ENCODE results near the gene SLC38A2. TPM values are rescaled to one million over a fixed set of nuclear protein-coding genes. Genes with fewer than 3 reads are reported as not detected.
"Not testable (repeated sequence)": the region's sequence is repeated elsewhere in the genome, so short reads cannot be mapped to it uniquely, and the experiment has no call there.

The SLC38A2 gene
- total and polyA plus RNA-seq, 9 donors = 124 to 390 (median 197) TPM

GRCh38 chr12:46339051-46339450 is 33.5 kb downstream of the SLC38A2 start:
- intact Hi-C loops (cut with DNase I) = loop anchor here in 1 of 4 donors (10.0 kb wide), 1 partner anchor 586 kb away; no protein-coding TSS in a partner anchor
- no peaks in the 10 kb centered on the region for H3K36me3 ChIP-seq
- no peaks in the 10 kb centered on the region for H3K9me3 ChIP-seq
- H3K27ac ChIP-seq = no peak overlapping the region
- H3K4me1 ChIP-seq (ENCODE audit: insufficient read depth) = no peaks in the 10 kb centered on the region
- no peak for DNase-seq
- TF ChIP-seq CTCF (IDR thresholded peaks at IDR 0.05) = no peak
- no peak for TF ChIP-seq EP300 (IDR thresholded peaks at IDR 0.05)
- no peak for TF ChIP-seq POLR2A (IDR thresholded peaks at IDR 0.05)
- H3K4me3 ChIP-seq = no peak overlapping the region
- H3K27me3 ChIP-seq = no peaks in the 10 kb centered on the region

GRCh38 chr12:46332260-46332659 is 40.3 kb downstream of the SLC38A2 start:
- no peak for DNase-seq
- Histone ChIP-seq H3K4me3 (no peak overlapping the region), H3K9me3 (peaks cover 0 to 2% of the 10 kb centered on the region in 2 donors), H3K27me3 (no peaks in the 10 kb centered on the region), H3K4me1 (ENCODE audit: insufficient read depth) (peaks cover 4% of the 10 kb centered on the region), H3K27ac (no peak overlapping the region), H3K36me3 (no peaks in the 10 kb centered on the region)
- WGBS, 3 donors = 36 to 66% (median 53%) methylated on average over 3 of the region's 3 CpGs
- intact Hi-C loops (cut with DNase I) = loop anchor here in 1 of 4 donors (10.0 kb wide), 1 partner anchor 593 kb away; no protein-coding TSS in a partner anchor
- no peak for TF ChIP-seq EP300 (IDR thresholded peaks at IDR 0.05)
- no peak for TF ChIP-seq CTCF (IDR thresholded peaks at IDR 0.05)
- TF ChIP-seq POLR2A (IDR thresholded peaks at IDR 0.05) = no peak

- H3K36me3 ChIP-seq; H3K4me1 ChIP-seq (ENCODE audit: insufficient read depth); DNase-seq; H3K27ac ChIP-seq; H3K27me3 ChIP-seq; intact Hi-C loops (cut with DNase I); H3K9me3 ChIP-seq; H3K4me3 ChIP-seq: not testable (repeated sequence)
- WGBS, 3 donors = 94 to 97% (median 96%) methylated on average over 5 of the region's 5 CpGs
Observed at GRCh38 chr12:46325075-46325474, 47.5 kb downstream of the SLC38A2 start.

GRCh38 chr12:46320731-46321130 is 51.8 kb downstream of the SLC38A2 start:
- Histone ChIP-seq H3K36me3 (no peaks in the 10 kb centered on the region), H3K27me3 (no peaks in the 10 kb centered on the region), H3K9me3 (no peaks in the 10 kb centered on the region), H3K27ac (no peak overlapping the region), H3K4me1 (ENCODE audit: insufficient read depth) (no peaks in the 10 kb centered on the region), H3K4me3 (no peak overlapping the region)
- no peak for DNase-seq
- no peak for TF ChIP-seq EP300 (IDR thresholded peaks at IDR 0.05)
- no peak for TF ChIP-seq CTCF (IDR thresholded peaks at IDR 0.05)
- no peak for TF ChIP-seq POLR2A (IDR thresholded peaks at IDR 0.05)
- 3 to 29% (median 26%) methylated on average over 1 of the region's 1 CpG for WGBS, 3 donors
- intact Hi-C loops (cut with DNase I) = no loop called here

GRCh38 chr12:46318037-46318436 is 54.5 kb downstream of the SLC38A2 start:
- intact Hi-C loops (cut with DNase I) = no loop called here
- DNase-seq = no peak
- Histone ChIP-seq H3K9me3 (no peaks in the 10 kb centered on the region), H3K36me3 (no peaks in the 10 kb centered on the region), H3K4me1 (ENCODE audit: insufficient read depth) (no peaks in the 10 kb centered on the region), H3K27me3 (no peaks in the 10 kb centered on the region), H3K27ac (no peak overlapping the region), H3K4me3 (no peak overlapping the region)
- WGBS, 3 donors = 71 to 80% (median 74%) methylated on average over 5 of the region's 5 CpGs
- no peak for TF ChIP-seq CTCF (IDR thresholded peaks at IDR 0.05)
- no peak for TF ChIP-seq POLR2A (IDR thresholded peaks at IDR 0.05)
- no peak for TF ChIP-seq EP300 (IDR thresholded peaks at IDR 0.05)

Other genes with a start within 250 kb of the SLC38A2 start
- gene SLC38A1, start 103.7 kb downstream of the SLC38A2 start, total RNA-seq = 10 to 100 TPM; 21.9 to 86.3 (median 28.6) TPM
- gene SLC38A1, start 103.7 kb downstream of the SLC38A2 start, polyA plus RNA-seq = 10 to 100 TPM in 1 of 2 donors, 1 to 10 TPM in 1; 4.6 to 20.4 TPM